K562 (cell line): ENCODE data around the gene FASTK. TPM values are rescaled to one million over a fixed set of nuclear protein-coding genes. Genes with fewer than 3 reads are reported as not detected.

Experiments
- CBX8 ChIP-seq: fragments of 200-600 bp; sonication (generic); IDR thresholded peaks from 2 replicates; pipeline ENCODE4 v1.6.1; 2012; ENCODE audit warnings: borderline replicate concordance, mixed run types, low read depth, mild to moderate bottlenecking, moderate library complexity, mixed read lengths, low read length, control low read depth, inconsistent platforms; ENCODE audit not compliant: poor library complexity, severe bottlenecking; ENCODE audit errors: extremely low read depth
- CTBP1 ChIP-seq: fragments of 450-650 bp; IDR thresholded peaks from 2 replicates; pipeline ENCODE4 v1.6.1; 2016; ENCODE audit warnings: borderline replicate concordance
- DMBX1 ChIP-seq: fragments of 250-450 bp; sonication (Bioruptor Pico); IDR thresholded peaks from 2 replicates; pipeline ENCODE4 v1.8.0; 2022; ENCODE audit warnings: inconsistent platforms, mild to moderate bottlenecking, moderate library complexity, borderline replicate concordance
- ELF4 ChIP-seq: fragments of 450-650 bp; formaldehyde crosslinking; IDR thresholded peaks from 2 replicates; pipeline ENCODE4 v1.4.0; 2022; ENCODE audit warnings: missing genetic modification characterization
- HDAC2 ChIP-seq: fragments of 450-650 bp; IDR thresholded peaks from 2 replicates; pipeline ENCODE4 v1.6.1; 2016; ENCODE audit warnings: mild to moderate bottlenecking
- HOXB6 ChIP-seq: fragments of 250-450 bp; sonication (Bioruptor Pico); IDR thresholded peaks from 2 replicates; pipeline ENCODE4 v1.5.1; 2022; ENCODE audit warnings: mild to moderate bottlenecking, borderline replicate concordance
- MITF ChIP-seq: IDR thresholded peaks from 2 replicates; pipeline ENCODE4 v1.6.1; 2014; ENCODE audit warnings: antibody characterized with exemption
- POLR2AphosphoS2 ChIP-seq: IDR thresholded peaks from 2 replicates; pipeline ENCODE4 v1.6.1; 2012; ENCODE audit warnings: low read length, improper control_type of control experiment
- RBM39 ChIP-seq: fragments of 200-400 bp; formaldehyde crosslinking; optimal IDR thresholded peaks from 2 replicates; pipeline ENCODE3; 2018; ENCODE audit warnings: low read depth, low read length
- SMC3 ChIP-seq: conservative IDR thresholded peaks from 2 replicates; pipeline ENCODE4 v1.6.1; 2011; ENCODE audit warnings: low read depth, low read length, improper control_type of control experiment; ENCODE audit not compliant: insufficient read depth
- ZNF324 ChIP-seq: fragments of 250-450 bp; sonication (Bioruptor Pico); IDR thresholded peaks from 2 replicates; pipeline ENCODE4 v1.4.0; 2020; ENCODE audit warnings: mild to moderate bottlenecking
- polyA plus RNA-seq, 8 experiments: library from polyadenylated mRNA; depleted of rRNA in 4 of 8; stranded (reverse) in 5 of 8; unstranded in 3 of 8; fragments of >200 nt; fragmentation: Nextera tagmentation in 2 of 8; fragmentation: Illumina TruSeq in 1 of 8; extraction: Ambion mirVana in 2 of 8; extraction: Trizol in 1 of 8; gene quantifications; 2 replicates each; pipeline versions ENCODE4 v1.2.1 to v1.2.3, GENCODE V29; 2011 to 2014; ENCODE audit warnings: inconsistent platforms in 1 of 8, missing spikeins in 1 of 8
- total RNA-seq, 7 experiments: library from RNA; depleted of rRNA in 6 of 7; stranded (reverse); fragments of >200 nt in 6 of 7; fragmentation: Illumina TruSeq in 2 of 7; extraction: Trizol in 2 of 7; gene quantifications; 2 replicates each; pipeline versions ENCODE4 v1.2.1 to v1.2.3, GENCODE V29; 2011 to 2021; ENCODE audit warnings: low replicate concordance in 1 of 7
- TF ChIP-seq, protein P1 (sequence below), 3 experiments: fragments of 200-800 bp in 1 of 3; sonication (Bioruptor generic) in 1 of 3; sonication (generic) in 1 of 3; formaldehyde crosslinking in 1 of 3; IDR thresholded peaks; 2 replicates each; pipeline versions ENCODE4 v1.6.1 to v1.8.0; 2016 to 2022; ENCODE audit warnings: mild to moderate bottlenecking in 2 of 3, missing compliant biosample characterization in 2 of 3, missing genetic modification characterization in 2 of 3, missing genetic modification reagents in 1 of 3
- TF ChIP-seq, protein P2 (sequence below), 2 experiments: IDR thresholded peaks in 1 of 2; conservative IDR thresholded peaks in 1 of 2; 2 replicates each; pipeline ENCODE4 v1.6.1; 2016; ENCODE audit warnings: low read depth in 2 of 2, mild to moderate bottlenecking in 1 of 2, missing compliant biosample characterization in 1 of 2, missing genetic modification characterization in 1 of 2, moderate library complexity in 1 of 2
- TF ChIP-seq, protein P3 (sequence below): fragments of 250-450 bp; sonication (Bioruptor Pico); IDR thresholded peaks from 2 replicates; pipeline ENCODE4 v1.5.0; 2021
- TF ChIP-seq, protein P4 (sequence below): fragments of 250-450 bp; sonication (Bioruptor Pico); IDR thresholded peaks from 2 replicates; pipeline ENCODE4 v1.4.0; 2020; ENCODE audit warnings: mild to moderate bottlenecking, moderate library complexity

The FASTK gene
- total and polyA plus RNA-seq, 9 of the 15 experiments (the other 6 are each of a cell fraction or from before 2014, with no cell fraction given), result 0.51 to 150 (median 48.2) TPM

GRCh38 chr7:151028131-151028947 is 52.3 kb downstream of the FASTK start, which contains the start of gene ABCB8 (continued):
- TF ChIP-seq, protein P1, sequence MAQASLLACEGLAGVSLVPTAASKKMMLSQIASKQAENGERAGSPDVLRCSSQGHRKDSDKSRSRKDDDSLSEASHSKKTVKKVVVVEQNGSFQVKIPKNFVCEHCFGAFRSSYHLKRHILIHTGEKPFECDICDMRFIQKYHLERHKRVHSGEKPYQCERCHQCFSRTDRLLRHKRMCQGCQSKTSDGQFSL (CRISPR knock-in tag; IDR thresholded peaks at IDR 0.05), result no peak; the same call in 1 of the 2 replicates
- TF ChIP-seq, protein P1 (tag; IDR thresholded peaks at IDR 0.05), result no peak
- TF ChIP-seq RBM39, result no peak
- no peak for TF ChIP-seq HOXB6 (CRISPR knock-in tag)
- peak; percentile 41; the same call in 1 of the 2 replicates for TF ChIP-seq SMC3
- TF ChIP-seq ZNF324 (CRISPR knock-in tag), result no peak
- TF ChIP-seq, protein P2, sequence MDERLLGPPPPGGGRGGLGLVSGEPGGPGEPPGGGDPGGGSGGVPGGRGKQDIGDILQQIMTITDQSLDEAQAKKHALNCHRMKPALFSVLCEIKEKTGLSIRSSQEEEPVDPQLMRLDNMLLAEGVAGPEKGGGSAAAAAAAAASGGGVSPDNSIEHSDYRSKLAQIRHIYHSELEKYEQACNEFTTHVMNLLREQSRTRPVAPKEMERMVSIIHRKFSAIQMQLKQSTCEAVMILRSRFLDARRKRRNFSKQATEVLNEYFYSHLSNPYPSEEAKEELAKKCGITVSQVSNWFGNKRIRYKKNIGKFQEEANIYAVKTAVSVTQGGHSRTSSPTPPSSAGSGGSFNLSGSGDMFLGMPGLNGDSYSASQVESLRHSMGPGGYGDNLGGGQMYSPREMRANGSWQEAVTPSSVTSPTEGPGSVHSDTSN (CRISPR knock-in tag; IDR thresholded peaks at IDR 0.05; ENCODE audit: low read depth), result peak; percentile 85
- TF ChIP-seq, protein P2 (tag; conservative IDR thresholded peaks at IDR 0.05; ENCODE audit: low read depth), result peak; percentile 99
- peak; percentile 72; the same call in 1 of the 2 replicates for TF ChIP-seq CTBP1
- TF ChIP-seq MITF, result no peak
- TF ChIP-seq ELF4, result no peak
- no peak for TF ChIP-seq CBX8
- TF ChIP-seq POLR2AphosphoS2, result no peak
- TF ChIP-seq HDAC2, result peak; percentile 90
- TF ChIP-seq, protein P3, sequence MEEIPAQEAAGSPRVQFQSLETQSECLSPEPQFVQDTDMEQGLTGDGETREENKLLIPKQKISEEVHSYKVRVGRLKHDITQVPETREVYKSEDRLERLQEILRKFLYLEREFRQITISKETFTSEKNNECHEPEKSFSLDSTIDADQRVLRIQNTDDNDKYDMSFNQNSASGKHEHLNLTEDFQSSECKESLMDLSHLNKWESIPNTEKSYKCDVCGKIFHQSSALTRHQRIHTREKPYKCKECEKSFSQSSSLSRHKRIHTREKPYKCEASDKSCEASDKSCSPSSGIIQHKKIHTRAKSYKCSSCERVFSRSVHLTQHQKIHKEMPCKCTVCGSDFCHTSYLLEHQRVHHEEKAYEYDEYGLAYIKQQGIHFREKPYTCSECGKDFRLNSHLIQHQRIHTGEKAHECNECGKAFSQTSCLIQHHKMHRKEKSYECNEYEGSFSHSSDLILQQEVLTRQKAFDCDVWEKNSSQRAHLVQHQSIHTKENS (CRISPR knock-in tag), result no peak
- peak; percentile 60; the same call in 1 of the 2 replicates for TF ChIP-seq DMBX1 (CRISPR knock-in tag)
- TF ChIP-seq, protein P4, sequence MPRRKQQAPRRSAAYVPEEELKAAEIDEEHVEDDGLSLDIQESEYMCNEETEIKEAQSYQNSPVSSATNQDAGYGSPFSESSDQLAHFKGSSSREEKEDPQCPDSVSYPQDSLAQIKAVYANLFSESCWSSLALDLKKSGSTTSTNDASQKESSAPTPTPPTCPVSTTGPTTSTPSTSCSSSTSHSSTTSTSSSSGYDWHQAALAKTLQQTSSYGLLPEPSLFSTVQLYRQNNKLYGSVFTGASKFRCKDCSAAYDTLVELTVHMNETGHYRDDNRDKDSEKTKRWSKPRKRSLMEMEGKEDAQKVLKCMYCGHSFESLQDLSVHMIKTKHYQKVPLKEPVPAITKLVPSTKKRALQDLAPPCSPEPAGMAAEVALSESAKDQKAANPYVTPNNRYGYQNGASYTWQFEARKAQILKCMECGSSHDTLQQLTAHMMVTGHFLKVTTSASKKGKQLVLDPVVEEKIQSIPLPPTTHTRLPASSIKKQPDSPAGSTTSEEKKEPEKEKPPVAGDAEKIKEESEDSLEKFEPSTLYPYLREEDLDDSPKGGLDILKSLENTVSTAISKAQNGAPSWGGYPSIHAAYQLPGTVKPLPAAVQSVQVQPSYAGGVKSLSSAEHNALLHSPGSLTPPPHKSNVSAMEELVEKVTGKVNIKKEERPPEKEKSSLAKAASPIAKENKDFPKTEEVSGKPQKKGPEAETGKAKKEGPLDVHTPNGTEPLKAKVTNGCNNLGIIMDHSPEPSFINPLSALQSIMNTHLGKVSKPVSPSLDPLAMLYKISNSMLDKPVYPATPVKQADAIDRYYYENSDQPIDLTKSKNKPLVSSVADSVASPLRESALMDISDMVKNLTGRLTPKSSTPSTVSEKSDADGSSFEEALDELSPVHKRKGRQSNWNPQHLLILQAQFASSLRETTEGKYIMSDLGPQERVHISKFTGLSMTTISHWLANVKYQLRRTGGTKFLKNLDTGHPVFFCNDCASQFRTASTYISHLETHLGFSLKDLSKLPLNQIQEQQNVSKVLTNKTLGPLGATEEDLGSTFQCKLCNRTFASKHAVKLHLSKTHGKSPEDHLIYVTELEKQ (CRISPR knock-in tag), result no peak
